Mammary epithelial cell (primary cell): ENCODE results near the gene KBTBD2.
"Not testable (repeated sequence)": the region's sequence is repeated elsewhere in the genome, so short reads cannot be mapped to it uniquely, and the experiment has no call there.

Experiments
- CTCF ChIP-seq, 2 donors: IDR thresholded peaks in 1 of 2; conservative IDR thresholded peaks in 1 of 2; 2 replicates each; pipeline ENCODE4 v1.5.1; 2011 to 2012; ENCODE audit warnings: inconsistent platforms in 2 of 2, low read length in 2 of 2, mild to moderate bottlenecking in 2 of 2, control low read depth in 1 of 2, low read depth in 1 of 2; ENCODE audit not compliant: insufficient read depth in 1 of 2; ENCODE audit errors: extremely low read depth in 1 of 2
- EZH2 ChIP-seq: IDR thresholded peaks from 2 replicates; pipeline ENCODE4 v1.6.1; 2012; ENCODE audit warnings: low read length, inconsistent platforms, borderline replicate concordance

- TF ChIP-seq CTCF (conservative IDR thresholded peaks at IDR 0.05 in 1 of 2, IDR thresholded peaks at IDR 0.05 in 1 of 2; ENCODE audit: extremely low read depth in 1 of 2, insufficient read depth in 1 of 2, low read depth in 1 of 2, low read length in 2 of 2); EZH2: not testable (repeated sequence)
Measured at GRCh38 chr7:32897376-32897775, 5.8 kb upstream of the KBTBD2 start.
